Lower leg skin (tissue), 4 donors: ENCODE results near the gene KRTAP1-4. TPM values are rescaled to one million over a fixed set of nuclear protein-coding genes. Genes with fewer than 3 reads are reported as not detected.

Experiments
- DNase-seq, 2 donors: peaks; one replicate each; pipeline ENCODE4 v3.0.0-alpha.2; 2019; ENCODE audit warnings: low spot score in 2 of 2
- H3K4me3 ChIP-seq: fragments of 200-600 bp; sonication (generic); 2 replicates; pipeline ENCODE4 v1.5.1; 2017; ENCODE audit warnings: mild to moderate bottlenecking, low read depth; ENCODE audit not compliant: poor library complexity, severe bottlenecking
- POLR2A ChIP-seq, 2 donors: fragments of 450-650 bp; IDR thresholded peaks; one replicate each; pipeline ENCODE4 v1.6.1; 2016 to 2017; ENCODE audit warnings: antibody characterized with exemption in 2 of 2, mild to moderate bottlenecking in 1 of 2, moderate library complexity in 1 of 2
- WGBS, 2 donors: methylation state at CpG; one replicate each; pipeline ENCODE4 v1.1.5; 2018; 5-methylcytosine and 5-hydroxymethylcytosine counted together
- intact Hi-C: fragments of 100-400 bp; cut with DNase I; formaldehyde crosslinking; loops from one replicate; pipeline ENCODE4 v1.15.0; 2023; ENCODE audit warnings: low total_unique reads
- total RNA-seq, 4 donors: library from RNA; depleted of rRNA; stranded (reverse); fragments of >200 nt; gene quantifications; one replicate each; pipeline ENCODE4 v1.1.0, GENCODE V29; 2016
- TF ChIP-seq, protein P1 (sequence below), 3 donors: fragments of 450-650 bp; IDR thresholded peaks; one replicate each; pipeline ENCODE4 v1.5.1; 2016; ENCODE audit warnings: antibody characterized with exemption in 3 of 3, mild to moderate bottlenecking in 3 of 3, moderate library complexity in 2 of 3

Gene KRTAP1-4
- total RNA-seq, 4 donors from 2014 or later: 4.2 TPM; not detected in 3

DNA sequence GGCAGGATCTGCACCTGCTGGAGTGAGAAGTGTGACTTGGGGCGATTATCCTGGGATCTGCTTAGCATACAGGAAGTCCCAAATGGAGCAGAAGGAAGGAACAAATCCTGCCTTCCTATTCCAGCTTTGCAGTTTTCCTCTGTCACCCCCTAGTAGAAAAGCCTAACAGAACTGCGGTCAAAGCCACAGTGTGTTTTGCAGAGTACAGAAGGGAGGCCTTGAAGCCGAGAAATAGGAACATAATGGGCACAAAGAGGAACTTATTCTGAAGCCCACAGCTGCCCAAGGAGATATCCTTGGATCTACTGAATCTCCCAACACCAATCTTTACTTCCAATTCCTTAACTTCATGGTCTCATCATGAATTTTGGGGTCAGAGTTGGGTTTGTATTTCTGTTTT is 11.5 kb downstream of the KRTAP1-4 start:
- intact Hi-C loops: no loop called here
- WGBS, 2 donors: 67 to 82% methylated on average over 3 of the region's 3 CpGs
- DNase-seq: no peak

DNA sequence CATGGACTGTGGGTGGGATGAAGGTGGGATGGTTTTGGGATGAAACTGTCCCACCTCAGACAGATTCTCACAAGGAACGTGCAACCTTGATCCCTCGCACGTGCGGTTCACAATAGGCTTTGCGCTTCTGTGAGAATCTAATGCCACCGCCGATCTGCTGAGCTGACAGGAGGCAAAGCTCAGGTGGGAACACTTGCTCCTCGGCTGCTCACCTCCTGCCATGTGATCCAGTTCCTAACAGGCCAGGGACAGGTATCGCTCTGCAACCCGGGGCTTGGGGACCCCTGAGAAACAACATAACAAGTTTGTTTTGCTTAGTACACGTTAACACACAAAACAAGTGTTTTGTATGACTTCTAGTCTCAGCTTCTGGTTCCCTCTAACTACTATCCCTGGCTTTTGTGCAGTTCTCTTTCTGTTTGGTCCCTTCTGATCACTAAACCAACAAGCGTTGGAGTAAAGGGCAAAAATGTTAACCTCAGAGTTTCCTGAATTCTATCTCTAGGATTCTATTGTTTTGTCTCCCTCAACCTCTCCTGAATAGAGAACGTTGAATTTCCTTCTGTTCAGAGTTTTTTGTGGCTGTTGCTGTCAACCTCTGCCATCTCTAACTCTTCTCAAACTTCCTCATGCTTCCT is 13.3 kb downstream of the KRTAP1-4 start:
- WGBS, 2 donors: 86 to 87% methylated on average over 13 of the region's 13 CpGs
- no peak for TF ChIP-seq POLR2A (IDR thresholded peaks at IDR 0.05)
- TF ChIP-seq, protein P1, sequence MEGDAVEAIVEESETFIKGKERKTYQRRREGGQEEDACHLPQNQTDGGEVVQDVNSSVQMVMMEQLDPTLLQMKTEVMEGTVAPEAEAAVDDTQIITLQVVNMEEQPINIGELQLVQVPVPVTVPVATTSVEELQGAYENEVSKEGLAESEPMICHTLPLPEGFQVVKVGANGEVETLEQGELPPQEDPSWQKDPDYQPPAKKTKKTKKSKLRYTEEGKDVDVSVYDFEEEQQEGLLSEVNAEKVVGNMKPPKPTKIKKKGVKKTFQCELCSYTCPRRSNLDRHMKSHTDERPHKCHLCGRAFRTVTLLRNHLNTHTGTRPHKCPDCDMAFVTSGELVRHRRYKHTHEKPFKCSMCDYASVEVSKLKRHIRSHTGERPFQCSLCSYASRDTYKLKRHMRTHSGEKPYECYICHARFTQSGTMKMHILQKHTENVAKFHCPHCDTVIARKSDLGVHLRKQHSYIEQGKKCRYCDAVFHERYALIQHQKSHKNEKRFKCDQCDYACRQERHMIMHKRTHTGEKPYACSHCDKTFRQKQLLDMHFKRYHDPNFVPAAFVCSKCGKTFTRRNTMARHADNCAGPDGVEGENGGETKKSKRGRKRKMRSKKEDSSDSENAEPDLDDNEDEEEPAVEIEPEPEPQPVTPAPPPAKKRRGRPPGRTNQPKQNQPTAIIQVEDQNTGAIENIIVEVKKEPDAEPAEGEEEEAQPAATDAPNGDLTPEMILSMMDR (IDR thresholded peaks at IDR 0.05): no peak
- intact Hi-C loops: no loop called here
- H3K4me3 ChIP-seq: no peak overlapping the region
- DNase-seq: no peak

More for the DNA sequence above, 11.5 kb downstream of the KRTAP1-4 start:
- H3K4me3 ChIP-seq: no peak overlapping the region
- TF ChIP-seq POLR2A (IDR thresholded peaks at IDR 0.05): no peak
- TF ChIP-seq, protein P1 (IDR thresholded peaks at IDR 0.05): no peak

DNA sequence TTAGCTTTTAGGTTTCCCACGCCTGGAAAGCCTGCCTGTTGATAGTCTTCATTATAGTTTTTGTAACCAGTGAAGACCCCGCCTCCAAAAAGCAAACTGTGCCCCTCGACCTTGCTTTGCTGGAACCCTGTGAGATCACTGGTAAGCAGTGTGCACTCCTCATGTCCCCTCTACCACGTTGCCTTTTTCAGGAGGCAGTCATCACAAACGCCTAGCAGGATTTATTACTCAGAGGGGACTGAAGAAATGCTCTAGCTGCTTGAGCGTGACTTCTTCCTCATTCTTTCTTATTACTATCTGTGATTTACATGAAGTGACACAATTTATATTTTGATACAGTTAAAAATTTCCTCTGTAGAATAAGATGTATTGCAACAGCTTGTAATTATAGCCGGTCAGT is 14.5 kb downstream of the KRTAP1-4 start:
- H3K4me3 ChIP-seq: no peak overlapping the region
- intact Hi-C loops: no loop called here
- TF ChIP-seq POLR2A (IDR thresholded peaks at IDR 0.05): no peak
- TF ChIP-seq, protein P1 (IDR thresholded peaks at IDR 0.05): no peak
- DNase-seq: no peak
- 72 to 74% methylated on average over 7 of the region's 7 CpGs for WGBS, 2 donors

DNA sequence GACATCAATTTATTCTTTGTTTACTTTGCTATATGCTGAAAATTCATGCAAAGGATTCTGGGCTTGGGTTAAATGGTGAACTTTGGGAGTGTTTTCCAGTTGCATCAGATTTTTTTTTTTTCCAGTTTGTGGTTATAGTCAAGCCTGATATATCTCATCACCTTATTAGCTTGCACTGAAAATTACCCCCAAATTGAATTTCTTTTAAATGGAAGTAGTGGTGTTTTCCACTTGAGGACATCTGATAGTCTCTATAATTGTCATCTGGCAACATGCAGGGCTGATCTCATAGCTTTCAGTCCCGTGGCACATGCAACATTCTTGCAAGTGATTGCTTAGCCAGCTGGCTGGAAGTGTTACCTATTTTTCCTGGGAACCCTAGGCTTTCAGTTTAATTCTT is 16.4 kb downstream of the KRTAP1-4 start:
- DNase-seq: no peak
- intact Hi-C loops: no loop called here
- TF ChIP-seq, protein P1 (IDR thresholded peaks at IDR 0.05): no peak
- no peak for TF ChIP-seq POLR2A (IDR thresholded peaks at IDR 0.05)
- no peak overlapping the region for H3K4me3 ChIP-seq
- WGBS, 2 donors: 19 to 23% methylated on average over 1 of the region's 1 CpG

DNA sequence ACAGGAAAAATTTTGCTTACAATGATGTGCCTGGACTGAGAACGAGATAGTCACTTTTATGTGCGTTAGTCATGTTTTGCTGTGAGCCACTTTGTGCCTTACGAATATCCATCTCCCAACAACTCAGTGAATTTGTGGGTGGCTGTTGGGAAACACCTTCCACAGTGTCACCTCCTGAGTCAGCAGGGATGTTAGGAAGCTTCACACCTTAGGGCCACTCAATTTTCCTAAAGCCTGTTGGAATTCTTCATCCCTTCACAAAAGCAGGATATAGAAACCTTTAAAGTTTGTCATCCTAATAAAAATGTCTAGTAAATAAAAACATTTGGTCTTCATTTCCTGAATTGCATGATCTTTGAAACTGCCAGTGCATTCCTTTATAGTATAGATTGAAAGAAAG is 16.8 kb downstream of the KRTAP1-4 start:
- DNase-seq: no peak
- WGBS, 2 donors: 68 to 78% methylated on average over 3 of the region's 3 CpGs
- TF ChIP-seq POLR2A (IDR thresholded peaks at IDR 0.05): no peak
- TF ChIP-seq, protein P1 (IDR thresholded peaks at IDR 0.05): no peak

More for the DNA sequence above, 16.8 kb downstream of the KRTAP1-4 start:
- intact Hi-C loops: no loop called here
- no peak overlapping the region for H3K4me3 ChIP-seq
